Measurements from ENCODE around the gene CEP104. TPM values are rescaled to one million over a fixed set of nuclear protein-coding genes. Genes with fewer than 3 reads are reported as not detected.

Gene CEP104
- total RNA-seq, 1 experiment from 2014 or later: 50.8 TPM

- DNase-seq (ENCODE audit: low spot score): no peak
- Histone ChIP-seq H3K4me3 (ENCODE audit: low read depth, low read length, poor library complexity, severe bottlenecking) (no peak overlapping the region), H3K27me3 (replicated peaks; ENCODE audit: insufficient read depth, low read depth, low read length, poor library complexity) (no peaks in the 10 kb centered on the region), H3K9me3 (ENCODE audit: low read depth, low read length, poor library complexity, severe bottlenecking) (peaks cover 7% of the 10 kb centered on the region), H3K27ac (ENCODE audit: low read depth, low read length, poor library complexity, severe bottlenecking) (no peak overlapping the region), H3K4me1 (ENCODE audit: insufficient read depth, low read length, poor library complexity, severe bottlenecking) (no peaks in the 10 kb centered on the region), H3K36me3 (ENCODE audit: insufficient read depth, low read length, poor library complexity, severe bottlenecking) (no peaks in the 10 kb centered on the region)
- BruUV-seq (replicated peaks): no TSS peak
- TF ChIP-seq EZH2 (IDR thresholded peaks at IDR 0.05; ENCODE audit: borderline replicate concordance, low read depth, low read length, poor library complexity, severe bottlenecking) (no peak), CTCF (conservative IDR thresholded peaks at IDR 0.05; ENCODE audit: low read depth, low read length) (no peak)
- ChIA-PET CTCF (no interaction called here), POLR2A (ENCODE audit: low non-redundant PET) (no interaction called here)
- intact Hi-C loops (cut with micrococcal nuclease; ENCODE audit: unreplicated experiment): no loop called here
Measured at GRCh38 chr1:3880429-3881192, 23.6 kb upstream of the CEP104 start.

- BruUV-seq (replicated peaks): no TSS peak
- H3K36me3 ChIP-seq (ENCODE audit: insufficient read depth, low read length, poor library complexity, severe bottlenecking): no peaks in the 10 kb centered on the region
- peaks cover 7% of the 10 kb centered on the region for H3K9me3 ChIP-seq (ENCODE audit: low read depth, low read length, poor library complexity, severe bottlenecking)
- H3K27me3 ChIP-seq (replicated peaks; ENCODE audit: insufficient read depth, low read depth, low read length, poor library complexity): no peaks in the 10 kb centered on the region
- DNase-seq (ENCODE audit: low spot score): no peak
- POLR2A ChIA-PET (ENCODE audit: low non-redundant PET): no interaction called here
- H3K4me1 ChIP-seq (ENCODE audit: insufficient read depth, low read length, poor library complexity, severe bottlenecking): no peaks in the 10 kb centered on the region
- TF ChIP-seq CTCF (conservative IDR thresholded peaks at IDR 0.05; ENCODE audit: low read depth, low read length) (no peak), EZH2 (IDR thresholded peaks at IDR 0.05; ENCODE audit: borderline replicate concordance, low read depth, low read length, poor library complexity, severe bottlenecking) (no peak)
- CTCF ChIA-PET: no interaction called here
- H3K4me3 ChIP-seq (ENCODE audit: low read depth, low read length, poor library complexity, severe bottlenecking): no peak overlapping the region
- intact Hi-C loops (cut with micrococcal nuclease; ENCODE audit: unreplicated experiment): no loop called here
- no peak overlapping the region for H3K27ac ChIP-seq (ENCODE audit: low read depth, low read length, poor library complexity, severe bottlenecking)
Measured at GRCh38 chr1:3879787-3880428, 22.9 kb upstream of the CEP104 start.

DNA sequence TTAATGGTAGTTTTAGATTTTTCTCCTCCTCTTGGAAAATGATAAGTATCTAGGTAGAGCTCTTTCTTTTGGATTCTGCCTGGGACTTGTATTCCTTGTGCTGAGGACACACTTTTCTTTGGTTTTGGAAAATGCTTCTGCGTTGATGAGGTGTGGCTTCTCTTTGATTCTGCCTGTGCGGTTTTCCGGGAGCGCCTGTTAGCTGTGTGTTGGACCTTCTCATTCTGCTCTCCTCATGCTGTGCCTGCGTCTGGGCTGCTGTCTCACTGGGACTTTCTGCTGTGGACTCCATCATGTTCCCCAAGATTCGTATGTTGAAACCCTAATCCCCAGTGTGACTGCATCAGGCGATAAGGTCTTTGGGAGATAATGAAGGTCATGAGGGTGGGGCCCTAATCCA is 22.1 kb upstream of the CEP104 start:
- POLR2A ChIA-PET (ENCODE audit: low non-redundant PET): no interaction called here
- no peak overlapping the region for H3K27ac ChIP-seq (ENCODE audit: low read depth, low read length, poor library complexity, severe bottlenecking)
- no TSS peak for BruUV-seq (replicated peaks)
- CTCF ChIA-PET: no interaction called here
- H3K4me3 ChIP-seq (ENCODE audit: low read depth, low read length, poor library complexity, severe bottlenecking): no peak overlapping the region
- intact Hi-C loops (cut with micrococcal nuclease; ENCODE audit: unreplicated experiment): no loop called here
- no peak for TF ChIP-seq EZH2 (IDR thresholded peaks at IDR 0.05; ENCODE audit: borderline replicate concordance, low read depth, low read length, poor library complexity, severe bottlenecking)
- TF ChIP-seq CTCF (conservative IDR thresholded peaks at IDR 0.05; ENCODE audit: low read depth, low read length): no peak
- H3K9me3 ChIP-seq (ENCODE audit: low read depth, low read length, poor library complexity, severe bottlenecking): peaks cover 7% of the 10 kb centered on the region
- H3K27me3 ChIP-seq (replicated peaks; ENCODE audit: insufficient read depth, low read depth, low read length, poor library complexity): no peaks in the 10 kb centered on the region
- no peak for DNase-seq (ENCODE audit: low spot score)
- no peaks in the 10 kb centered on the region for H3K36me3 ChIP-seq (ENCODE audit: insufficient read depth, low read length, poor library complexity, severe bottlenecking)
- H3K4me1 ChIP-seq (ENCODE audit: insufficient read depth, low read length, poor library complexity, severe bottlenecking): no peaks in the 10 kb centered on the region
